ENCODE data around the gene NPM3. TPM values are rescaled to one million over a fixed set of nuclear protein-coding genes. Genes with fewer than 3 reads are reported as not detected.

Gene NPM3
- total and polyA plus RNA-seq, 5 donors, result 5.0 to 10.7 (median 5.8) TPM

DNA sequence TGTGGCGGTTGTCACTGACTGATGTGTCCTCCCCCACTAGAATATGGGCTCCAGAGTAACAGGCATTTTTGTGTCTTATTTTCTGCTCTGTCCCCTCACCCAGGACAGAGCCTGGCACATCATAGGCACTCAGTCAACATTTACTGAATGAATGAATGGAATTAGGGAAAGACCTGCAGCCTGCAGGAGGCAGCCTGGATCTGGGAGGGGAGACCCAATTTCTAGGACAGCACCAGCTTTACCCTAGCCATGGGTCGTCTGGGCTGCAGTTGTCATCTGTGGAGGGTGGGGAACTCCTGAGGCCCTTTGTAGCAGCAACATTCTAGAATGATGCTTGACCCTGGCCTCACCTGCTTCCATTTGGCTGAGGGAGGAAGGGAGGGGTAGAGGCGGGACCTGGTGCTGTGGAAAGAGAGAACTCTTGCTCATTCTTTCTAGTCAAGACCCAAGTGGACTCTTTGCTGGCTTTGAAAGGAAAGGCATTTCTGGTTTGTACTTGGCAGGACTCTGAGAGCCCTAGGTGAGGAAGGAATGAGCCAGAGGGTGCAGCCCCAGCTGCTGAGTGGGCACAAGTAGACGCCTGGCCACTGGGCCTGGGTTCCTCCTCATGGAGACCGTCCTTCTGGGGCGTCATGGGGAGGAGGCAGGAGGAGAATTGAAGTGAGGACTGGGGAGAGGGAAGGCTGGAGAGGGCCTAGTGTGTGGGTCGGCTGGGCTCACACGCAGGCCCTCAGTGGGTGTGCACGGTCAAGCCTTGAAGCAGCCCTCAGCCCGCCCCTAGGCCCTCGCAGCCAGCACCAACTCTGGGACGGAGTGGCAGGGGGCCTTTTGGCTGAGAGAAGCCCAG, 16.3 kb downstream of the NPM3 start:
- ATAC-seq, result no peak
- DNase-seq, result no peak
- Histone ChIP-seq H3K4me1 (ENCODE audit: control insufficient read depth, insufficient read depth, low read length) (no peaks in the 10 kb centered on the region), H3K9me3 (ENCODE audit: control insufficient read depth, low read length) (no peaks in the 10 kb centered on the region), H3K27ac (ENCODE audit: low read length) (no peak overlapping the region), H3K4me3 (ENCODE audit: low read length) (no peak overlapping the region), H3K27me3 (ENCODE audit: control insufficient read depth, insufficient read depth) (no peaks in the 10 kb centered on the region)
- intact Hi-C loops (cut with DNase I), result no loop called here
- 72% methylated on average over 12 of the region's 12 CpGs for WGBS

DNA sequence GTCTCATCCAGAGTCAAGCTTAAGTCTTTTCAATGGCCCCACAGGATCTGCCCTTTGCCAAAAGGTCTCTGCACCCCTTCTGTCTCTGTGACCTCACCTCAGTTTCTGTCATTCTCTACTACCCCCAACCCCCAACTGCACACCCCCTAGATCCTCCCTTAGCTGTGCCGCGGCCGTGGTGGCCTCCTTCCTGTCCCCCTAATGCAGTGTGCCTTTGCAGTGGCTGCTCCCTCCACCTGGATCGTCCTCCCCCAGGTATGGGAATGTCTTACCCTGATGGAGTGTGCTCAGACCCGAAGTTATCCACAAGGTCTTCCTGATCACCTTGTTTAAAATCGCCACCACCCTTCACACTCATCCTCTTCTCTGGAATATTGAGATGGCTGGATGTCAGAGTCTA, 16.9 kb downstream of the NPM3 start:
- WGBS, result 77% methylated on average over 6 of the region's 6 CpGs
- Histone ChIP-seq H3K4me3 (ENCODE audit: low read length) (no peak overlapping the region), H3K27ac (ENCODE audit: low read length) (no peak overlapping the region), H3K4me1 (ENCODE audit: control insufficient read depth, insufficient read depth, low read length) (no peaks in the 10 kb centered on the region), H3K9me3 (ENCODE audit: control insufficient read depth, low read length) (no peaks in the 10 kb centered on the region), H3K27me3 (ENCODE audit: control insufficient read depth, insufficient read depth) (no peaks in the 10 kb centered on the region)
- DNase-seq (no peak), ATAC-seq (no peak)
- intact Hi-C loops (cut with DNase I), result no loop called here

DNA sequence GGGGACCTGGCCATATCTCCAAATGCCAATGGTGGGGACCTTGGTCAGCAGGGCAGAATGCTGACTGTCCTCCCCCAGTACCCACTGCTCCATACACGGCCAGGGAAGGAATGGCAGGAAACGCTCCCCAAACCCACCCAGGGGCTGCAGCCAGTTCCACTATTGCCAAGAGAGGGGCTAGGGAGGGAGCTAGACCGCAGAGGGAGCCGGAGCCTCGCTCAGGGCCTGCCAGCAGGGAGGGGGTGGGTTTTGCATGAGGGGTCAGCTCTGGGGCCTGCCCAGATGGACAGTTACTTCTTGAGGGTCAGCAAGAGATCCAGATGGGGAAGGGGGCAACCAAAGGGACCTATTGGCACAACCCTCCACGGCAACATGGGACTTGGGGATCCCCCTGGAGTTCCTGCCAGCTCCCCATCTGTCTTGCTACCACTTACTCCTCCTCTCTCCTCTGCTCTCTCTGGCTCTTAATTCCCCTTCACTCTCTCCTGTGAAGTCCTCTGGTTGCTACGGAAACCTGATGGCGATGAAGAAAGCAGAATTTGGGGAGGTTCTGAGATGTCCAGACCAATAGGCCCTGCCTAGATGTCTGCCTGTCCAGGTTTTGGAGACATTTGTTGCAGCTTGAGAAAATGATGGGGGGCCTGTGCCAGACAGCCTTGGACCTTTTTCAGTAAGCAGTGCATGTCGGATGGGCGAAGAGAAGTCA, 20.0 kb downstream of the NPM3 start:
- no peak for DNase-seq
- H3K27me3 ChIP-seq (ENCODE audit: control insufficient read depth, insufficient read depth), result no peaks in the 10 kb centered on the region
- no peak overlapping the region for H3K27ac ChIP-seq (ENCODE audit: low read length)
- no peak for ATAC-seq
- H3K4me1 ChIP-seq (ENCODE audit: control insufficient read depth, insufficient read depth, low read length), result no peaks in the 10 kb centered on the region
- 80% methylated on average over 10 of the region's 10 CpGs for WGBS
- intact Hi-C loops (cut with DNase I), result no loop called here
- H3K9me3 ChIP-seq (ENCODE audit: control insufficient read depth, low read length), result no peaks in the 10 kb centered on the region
- no peak overlapping the region for H3K4me3 ChIP-seq (ENCODE audit: low read length)

DNA sequence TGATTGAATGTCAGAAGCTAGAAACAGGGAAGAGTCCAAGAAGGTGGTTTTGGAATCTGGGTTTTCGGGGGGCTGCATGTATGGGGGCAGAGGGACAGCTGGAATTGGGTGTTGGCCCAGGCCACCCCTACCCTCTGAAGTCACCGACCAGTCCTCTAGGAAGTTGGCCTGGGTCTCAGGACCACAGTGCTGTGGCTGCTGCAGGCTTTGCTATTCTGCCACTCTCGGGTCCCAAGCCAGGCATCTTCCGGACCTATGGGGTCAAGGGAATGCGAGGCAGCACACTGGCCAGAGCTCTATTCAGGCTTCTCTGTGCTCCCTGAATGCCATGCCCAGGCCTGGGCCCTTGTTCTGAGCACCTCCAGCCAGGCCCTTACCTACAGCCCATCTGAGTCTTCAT, 20.5 kb downstream of the NPM3 start:
- H3K4me1 ChIP-seq (ENCODE audit: control insufficient read depth, insufficient read depth, low read length), result no peaks in the 10 kb centered on the region
- no peaks in the 10 kb centered on the region for H3K27me3 ChIP-seq (ENCODE audit: control insufficient read depth, insufficient read depth)
- WGBS, result 91% methylated on average over 5 of the region's 5 CpGs
- H3K9me3 ChIP-seq (ENCODE audit: control insufficient read depth, low read length), result no peaks in the 10 kb centered on the region
- DNase-seq, result no peak
- intact Hi-C loops (cut with DNase I), result no loop called here
- no peak for ATAC-seq
- H3K4me3 ChIP-seq (ENCODE audit: low read length), result no peak overlapping the region
- no peak overlapping the region for H3K27ac ChIP-seq (ENCODE audit: low read length)

DNA sequence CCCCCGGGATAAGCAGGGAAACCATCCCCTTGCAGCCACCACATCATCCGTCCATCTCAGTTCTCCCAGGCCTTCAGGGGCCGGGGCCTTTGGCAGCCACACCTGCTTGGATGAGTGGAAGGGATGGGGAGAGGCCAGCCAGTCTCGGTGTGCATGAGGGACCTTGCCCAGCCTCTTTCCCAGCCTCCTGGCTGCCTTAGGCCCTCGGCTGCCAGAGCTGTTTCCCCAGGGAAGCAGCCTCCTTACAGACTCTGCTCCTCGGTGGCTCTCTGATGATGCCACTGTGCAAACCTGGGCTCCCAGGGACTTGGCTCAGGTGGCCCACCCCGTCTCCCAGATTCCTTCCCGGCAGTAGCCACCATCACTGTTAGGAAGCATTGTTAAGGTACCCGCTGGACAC, 22.0 kb downstream of the NPM3 start:
- Histone ChIP-seq H3K4me3 (ENCODE audit: low read length) (no peak overlapping the region), H3K27me3 (ENCODE audit: control insufficient read depth, insufficient read depth) (no peaks in the 10 kb centered on the region), H3K4me1 (ENCODE audit: control insufficient read depth, insufficient read depth, low read length) (no peaks in the 10 kb centered on the region), H3K9me3 (ENCODE audit: control insufficient read depth, low read length) (no peaks in the 10 kb centered on the region), H3K27ac (ENCODE audit: low read length) (no peak overlapping the region)
- DNase-seq (no peak), ATAC-seq (no peak)
- intact Hi-C loops (cut with DNase I), result no loop called here
- 75% methylated on average over 9 of the region's 9 CpGs for WGBS

DNA sequence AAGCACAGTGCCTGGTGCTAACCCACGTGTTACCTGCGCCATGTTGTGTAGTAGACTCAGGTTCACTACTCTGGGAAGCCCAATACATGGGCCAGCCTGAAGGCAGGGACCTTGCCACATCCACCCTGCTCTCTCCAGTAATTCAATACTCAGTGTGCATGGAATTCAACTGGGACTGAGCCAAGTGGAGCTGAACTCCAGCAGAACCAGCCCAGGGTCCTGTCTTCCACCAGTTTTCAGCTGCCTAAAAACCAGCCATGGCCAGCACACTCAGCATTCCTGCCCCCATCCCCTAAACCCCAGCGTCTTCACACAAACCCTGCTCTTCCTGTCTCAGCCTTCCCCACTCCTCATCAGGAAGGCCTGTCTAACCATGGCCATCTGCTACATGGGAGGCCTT, 22.7 kb downstream of the NPM3 start:
- Histone ChIP-seq H3K4me1 (ENCODE audit: control insufficient read depth, insufficient read depth, low read length) (no peaks in the 10 kb centered on the region), H3K27me3 (ENCODE audit: control insufficient read depth, insufficient read depth) (no peaks in the 10 kb centered on the region), H3K9me3 (ENCODE audit: control insufficient read depth, low read length) (no peaks in the 10 kb centered on the region), H3K4me3 (ENCODE audit: low read length) (no peak overlapping the region), H3K27ac (ENCODE audit: low read length) (no peak overlapping the region)
- 77% methylated on average over 3 of the region's 3 CpGs for WGBS
- ATAC-seq (no peak), DNase-seq (no peak)
- intact Hi-C loops (cut with DNase I), result no loop called here

GRCh38 chr10:101759309-101760247, 23.7 kb downstream of the NPM3 start:
- H3K27me3 ChIP-seq (ENCODE audit: control insufficient read depth, insufficient read depth), result no peaks in the 10 kb centered on the region
- WGBS, result 64% methylated on average over 12 of the region's 12 CpGs

DNA sequence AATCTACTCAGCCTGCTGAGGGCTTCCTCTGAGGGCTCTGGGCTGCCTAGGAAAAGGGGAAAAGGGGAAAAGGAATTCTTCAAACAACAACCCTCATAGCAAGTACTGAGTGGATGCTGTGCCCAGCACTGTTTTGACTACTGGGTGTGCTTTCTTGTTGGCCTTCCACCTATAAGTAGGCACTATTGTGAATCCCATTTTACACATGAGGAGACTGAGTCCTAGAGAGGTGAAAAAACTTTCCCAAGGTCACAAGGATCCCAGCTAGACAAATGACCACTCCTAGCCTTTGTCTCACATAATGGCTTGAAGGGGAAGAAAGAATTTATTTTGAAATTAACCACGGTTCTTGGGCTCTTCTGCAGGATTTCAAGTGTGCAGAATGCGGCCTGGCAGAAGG, 24.4 kb downstream of the NPM3 start:
- ATAC-seq (no peak), DNase-seq (no peak)
- no peak overlapping the region for H3K4me3 ChIP-seq (ENCODE audit: low read length)
- 84% methylated on average over 2 of the region's 2 CpGs for WGBS
- no peaks in the 10 kb centered on the region for H3K4me1 ChIP-seq (ENCODE audit: control insufficient read depth, insufficient read depth, low read length)
- no peak overlapping the region for H3K27ac ChIP-seq (ENCODE audit: low read length)
- intact Hi-C loops (cut with DNase I), result no loop called here
- H3K9me3 ChIP-seq (ENCODE audit: control insufficient read depth, low read length), result no peaks in the 10 kb centered on the region
- H3K27me3 ChIP-seq (ENCODE audit: control insufficient read depth, insufficient read depth), result no peaks in the 10 kb centered on the region

More at GRCh38 chr10:101759309-101760247, 23.7 kb downstream of the NPM3 start:
- H3K4me3 ChIP-seq (ENCODE audit: low read length), result no peak overlapping the region
- intact Hi-C loops (cut with DNase I), result no loop called here
- H3K9me3 ChIP-seq (ENCODE audit: control insufficient read depth, low read length), result no peaks in the 10 kb centered on the region
- H3K4me1 ChIP-seq (ENCODE audit: control insufficient read depth, insufficient read depth, low read length), result no peaks in the 10 kb centered on the region
- H3K27ac ChIP-seq (ENCODE audit: low read length), result no peak overlapping the region
- ATAC-seq (no peak), DNase-seq (no peak)

GRCh38 chr10:101752241-101752640, 31.0 kb downstream of the NPM3 start:
- Histone ChIP-seq H3K4me3 (ENCODE audit: low read length) (no peak overlapping the region), H3K4me1 (ENCODE audit: control insufficient read depth, insufficient read depth, low read length) (no peaks in the 10 kb centered on the region), H3K9me3 (ENCODE audit: control insufficient read depth, low read length) (no peaks in the 10 kb centered on the region), H3K27me3 (ENCODE audit: control insufficient read depth, insufficient read depth) (no peaks in the 10 kb centered on the region), H3K27ac (ENCODE audit: low read length) (no peak overlapping the region)
- DNase-seq (no peak), ATAC-seq (no peak)
- 77% methylated on average over 3 of the region's 3 CpGs for WGBS
- intact Hi-C loops (cut with DNase I), result no loop called here

GRCh38 chr10:101749047-101750016, 33.9 kb downstream of the NPM3 start:
- Histone ChIP-seq H3K27ac (ENCODE audit: low read length) (no peak overlapping the region), H3K27me3 (ENCODE audit: control insufficient read depth, insufficient read depth) (no peaks in the 10 kb centered on the region), H3K9me3 (ENCODE audit: control insufficient read depth, low read length) (no peaks in the 10 kb centered on the region), H3K4me3 (ENCODE audit: low read length) (no peak overlapping the region), H3K4me1 (ENCODE audit: control insufficient read depth, insufficient read depth, low read length) (no peaks in the 10 kb centered on the region)
- ATAC-seq, result peak in 1 of 2 donors; percentile 14
- no peak for DNase-seq
- WGBS, result 56% methylated on average over 19 of the region's 19 CpGs
- intact Hi-C loops (cut with DNase I), result no loop called here
